ENCODE results near the gene ZNRF3. TPM values are rescaled to one million over a fixed set of nuclear protein-coding genes. Genes with fewer than 3 reads are reported as not detected.
"Not testable (repeated sequence)": the region's sequence is repeated elsewhere in the genome, so short reads cannot be mapped to it uniquely, and the experiment has no call there.

The ZNRF3 gene
- polyA plus RNA-seq, 2 donors, result 1.6 to 2.8 TPM

GRCh38 chr22:28882545-28882877 lies 861 bp upstream of the ZNRF3 start:
- H3K4me1 ChIP-seq (ENCODE audit: control insufficient read depth in 2 of 2, insufficient read depth in 2 of 2, low read length in 1 of 2), result peaks cover 2 to 6% of the 10 kb centered on the region in 2 donors
- peak overlapping the region in 1 of 2 donors; percentile 42 for H3K27ac ChIP-seq (ENCODE audit: low read depth in 2 of 2, low read length in 1 of 2)
- WGBS, 2 donors, result 0 to 6% methylated on average over 5 of the region's 5 CpGs
- H3K27me3 ChIP-seq (ENCODE audit: control insufficient read depth in 1 of 2, insufficient read depth in 2 of 2, low read length in 2 of 2), result no peaks in the 10 kb centered on the region
- no peaks in the 10 kb centered on the region for H3K9me3 ChIP-seq (ENCODE audit: control insufficient read depth in 2 of 2, insufficient read depth in 1 of 2, low read depth in 1 of 2, low read length in 1 of 2)
- H3K4me3 ChIP-seq (ENCODE audit: low read depth in 1 of 2, low read length in 2 of 2), result peak overlapping the region; percentile 51 to 64
- no peaks in the 10 kb centered on the region for H3K36me3 ChIP-seq (ENCODE audit: control insufficient read depth in 2 of 2, insufficient read depth in 2 of 2, low read length in 1 of 2)

GRCh38 chr22:28883657-28883916 lies 215 bp downstream of the ZNRF3 start:
- H3K27me3 ChIP-seq (ENCODE audit: control insufficient read depth in 1 of 2, insufficient read depth in 2 of 2, low read length in 2 of 2), result no peaks in the 10 kb centered on the region
- H3K4me3 ChIP-seq (ENCODE audit: low read depth in 1 of 2, low read length in 2 of 2), result peak overlapping the region; percentile 71 to 78
- no peaks in the 10 kb centered on the region for H3K9me3 ChIP-seq (ENCODE audit: control insufficient read depth in 2 of 2, insufficient read depth in 1 of 2, low read depth in 1 of 2, low read length in 1 of 2)
- peak overlapping the region; percentile 82 to 91 for H3K27ac ChIP-seq (ENCODE audit: low read depth in 2 of 2, low read length in 1 of 2)
- no peaks in the 10 kb centered on the region for H3K36me3 ChIP-seq (ENCODE audit: control insufficient read depth in 2 of 2, insufficient read depth in 2 of 2, low read length in 1 of 2)
- WGBS, 2 donors, result 0 to 1% methylated on average over 12 to 48 of the region's 48 CpGs
- H3K4me1 ChIP-seq (ENCODE audit: control insufficient read depth in 2 of 2, insufficient read depth in 2 of 2, low read length in 1 of 2), result peaks cover 2 to 6% of the 10 kb centered on the region in 2 donors

- no peaks in the 10 kb centered on the region for H3K27me3 ChIP-seq (ENCODE audit: control insufficient read depth in 1 of 2, insufficient read depth in 2 of 2, low read length in 2 of 2)
- peaks cover 2 to 6% of the 10 kb centered on the region in 2 donors for H3K4me1 ChIP-seq (ENCODE audit: control insufficient read depth in 2 of 2, insufficient read depth in 2 of 2, low read length in 1 of 2)
- peak overlapping the region; percentile 70 to 78 for H3K4me3 ChIP-seq (ENCODE audit: low read depth in 1 of 2, low read length in 2 of 2)
- H3K9me3 ChIP-seq (ENCODE audit: control insufficient read depth in 2 of 2, insufficient read depth in 1 of 2, low read depth in 1 of 2, low read length in 1 of 2), result no peaks in the 10 kb centered on the region
- 4 to 7% methylated on average over 49 to 78 of the region's 78 CpGs for WGBS, 2 donors
- peak overlapping the region; percentile 82 to 91 for H3K27ac ChIP-seq (ENCODE audit: low read depth in 2 of 2, low read length in 1 of 2)
- no peaks in the 10 kb centered on the region for H3K36me3 ChIP-seq (ENCODE audit: control insufficient read depth in 2 of 2, insufficient read depth in 2 of 2, low read length in 1 of 2)
Measured at GRCh38 chr22:28883917-28884746, 760 bp downstream of the ZNRF3 start.

- 42 to 46% methylated on average over 19 of the region's 19 CpGs for WGBS, 2 donors
- no peaks in the 10 kb centered on the region for H3K27me3 ChIP-seq (ENCODE audit: control insufficient read depth in 1 of 2, insufficient read depth in 2 of 2, low read length in 2 of 2)
- no peaks in the 10 kb centered on the region for H3K9me3 ChIP-seq (ENCODE audit: control insufficient read depth in 2 of 2, insufficient read depth in 1 of 2, low read depth in 1 of 2, low read length in 1 of 2)
- H3K4me1 ChIP-seq (ENCODE audit: control insufficient read depth in 2 of 2, insufficient read depth in 2 of 2, low read length in 1 of 2), result peaks cover 2 to 6% of the 10 kb centered on the region in 2 donors
- no peaks in the 10 kb centered on the region for H3K36me3 ChIP-seq (ENCODE audit: control insufficient read depth in 2 of 2, insufficient read depth in 2 of 2, low read length in 1 of 2)
- peak overlapping the region in 1 of 2 donors; percentile 22 for H3K27ac ChIP-seq (ENCODE audit: low read depth in 2 of 2, low read length in 1 of 2)
- H3K4me3 ChIP-seq (ENCODE audit: low read depth in 1 of 2, low read length in 2 of 2), result peak overlapping the region; percentile 70 to 78
Measured at GRCh38 chr22:28884747-28885350, 1.5 kb downstream of the ZNRF3 start.

GRCh38 chr22:28885939-28886338 lies 2.6 kb downstream of the ZNRF3 start:
- Histone ChIP-seq H3K36me3 (ENCODE audit: control insufficient read depth in 2 of 2, insufficient read depth in 2 of 2, low read length in 1 of 2) (no peaks in the 10 kb centered on the region), H3K4me3 (ENCODE audit: low read depth in 1 of 2, low read length in 2 of 2) (no peak overlapping the region), H3K9me3 (ENCODE audit: control insufficient read depth in 2 of 2, insufficient read depth in 1 of 2, low read depth in 1 of 2, low read length in 1 of 2) (no peaks in the 10 kb centered on the region), H3K27me3 (ENCODE audit: control insufficient read depth in 1 of 2, insufficient read depth in 2 of 2, low read length in 2 of 2) (no peaks in the 10 kb centered on the region), H3K4me1 (ENCODE audit: control insufficient read depth in 2 of 2, insufficient read depth in 2 of 2, low read length in 1 of 2) (peaks cover 2 to 6% of the 10 kb centered on the region in 2 donors), H3K27ac (ENCODE audit: low read depth in 2 of 2, low read length in 1 of 2) (no peak overlapping the region)
- 40 to 46% methylated on average over 3 of the region's 3 CpGs for WGBS, 2 donors

- not testable (repeated sequence) for H3K36me3 ChIP-seq (ENCODE audit: control insufficient read depth in 2 of 2, insufficient read depth in 2 of 2, low read length in 1 of 2); H3K4me1 ChIP-seq (ENCODE audit: control insufficient read depth in 2 of 2, insufficient read depth in 2 of 2, low read length in 1 of 2); H3K4me3 ChIP-seq (ENCODE audit: low read depth in 1 of 2, low read length in 2 of 2); H3K27ac ChIP-seq (ENCODE audit: low read depth in 2 of 2, low read length in 1 of 2); H3K27me3 ChIP-seq (ENCODE audit: control insufficient read depth in 1 of 2, insufficient read depth in 2 of 2, low read length in 2 of 2); H3K9me3 ChIP-seq (ENCODE audit: control insufficient read depth in 2 of 2, insufficient read depth in 1 of 2, low read depth in 1 of 2, low read length in 1 of 2)
- WGBS, 2 donors, result 86 to 89% methylated on average over 4 of the region's 4 CpGs
Measured at GRCh38 chr22:28886679-28887078, 3.3 kb downstream of the ZNRF3 start.

GRCh38 chr22:28887725-28888459 lies 4.5 kb downstream of the ZNRF3 start:
- no peak overlapping the region for H3K4me3 ChIP-seq (ENCODE audit: low read depth in 1 of 2, low read length in 2 of 2)
- H3K36me3 ChIP-seq (ENCODE audit: control insufficient read depth in 2 of 2, insufficient read depth in 2 of 2, low read length in 1 of 2), result no peaks in the 10 kb centered on the region
- H3K9me3 ChIP-seq (ENCODE audit: control insufficient read depth in 2 of 2, insufficient read depth in 1 of 2, low read depth in 1 of 2, low read length in 1 of 2), result no peaks in the 10 kb centered on the region
- H3K27me3 ChIP-seq (ENCODE audit: control insufficient read depth in 1 of 2, insufficient read depth in 2 of 2, low read length in 2 of 2), result no peaks in the 10 kb centered on the region
- no peak overlapping the region for H3K27ac ChIP-seq (ENCODE audit: low read depth in 2 of 2, low read length in 1 of 2)
- peaks cover 2 to 7% of the 10 kb centered on the region in 2 donors for H3K4me1 ChIP-seq (ENCODE audit: control insufficient read depth in 2 of 2, insufficient read depth in 2 of 2, low read length in 1 of 2)
- 47 to 52% methylated on average over 4 of the region's 4 CpGs for WGBS, 2 donors

- H3K4me1 ChIP-seq (ENCODE audit: control insufficient read depth in 2 of 2, insufficient read depth in 2 of 2, low read length in 1 of 2), result peaks cover 2 to 4% of the 10 kb centered on the region in 2 donors
Measured at GRCh38 chr22:28889478-28890024, 6.2 kb downstream of the ZNRF3 start.

GRCh38 chr22:28891156-28891733 lies 7.9 kb downstream of the ZNRF3 start:
- no peak overlapping the region for H3K27ac ChIP-seq (ENCODE audit: low read depth in 2 of 2, low read length in 1 of 2)
- no peaks in the 10 kb centered on the region for H3K9me3 ChIP-seq (ENCODE audit: control insufficient read depth in 2 of 2, insufficient read depth in 1 of 2, low read depth in 1 of 2, low read length in 1 of 2)
- H3K4me1 ChIP-seq (ENCODE audit: control insufficient read depth in 2 of 2, insufficient read depth in 2 of 2, low read length in 1 of 2), result peaks cover 0 to 8% of the 10 kb centered on the region in 2 donors
- H3K4me3 ChIP-seq (ENCODE audit: low read depth in 1 of 2, low read length in 2 of 2), result no peak overlapping the region
- H3K36me3 ChIP-seq (ENCODE audit: control insufficient read depth in 2 of 2, insufficient read depth in 2 of 2, low read length in 1 of 2), result peaks cover 0 to 2% of the 10 kb centered on the region in 2 donors
- 81 to 84% methylated on average over 2 of the region's 2 CpGs for WGBS, 2 donors
- no peaks in the 10 kb centered on the region for H3K27me3 ChIP-seq (ENCODE audit: control insufficient read depth in 1 of 2, insufficient read depth in 2 of 2, low read length in 2 of 2)

More at GRCh38 chr22:28889478-28890024, 6.2 kb downstream of the ZNRF3 start:
- H3K9me3 ChIP-seq (ENCODE audit: control insufficient read depth in 2 of 2, insufficient read depth in 1 of 2, low read depth in 1 of 2, low read length in 1 of 2), result no peaks in the 10 kb centered on the region
- no peaks in the 10 kb centered on the region for H3K36me3 ChIP-seq (ENCODE audit: control insufficient read depth in 2 of 2, insufficient read depth in 2 of 2, low read length in 1 of 2)
- WGBS, 2 donors, result 73 to 83% methylated on average over 6 of the region's 6 CpGs
- no peak overlapping the region for H3K27ac ChIP-seq (ENCODE audit: low read depth in 2 of 2, low read length in 1 of 2)
- no peak overlapping the region for H3K4me3 ChIP-seq (ENCODE audit: low read depth in 1 of 2, low read length in 2 of 2)
- no peaks in the 10 kb centered on the region for H3K27me3 ChIP-seq (ENCODE audit: control insufficient read depth in 1 of 2, insufficient read depth in 2 of 2, low read length in 2 of 2)

Measured in esophagus (tissue), 2 donors.